ENCODE results near the gene DLD. TPM values are rescaled to one million over a fixed set of nuclear protein-coding genes. Genes with fewer than 3 reads are reported as not detected.
A peak's percentile ranks its signal among the peaks of the same experiment; 100 is the strongest.

Gene DLD
- total RNA-seq, 1 donor from 2014 or later = 59.8 TPM

DNA sequence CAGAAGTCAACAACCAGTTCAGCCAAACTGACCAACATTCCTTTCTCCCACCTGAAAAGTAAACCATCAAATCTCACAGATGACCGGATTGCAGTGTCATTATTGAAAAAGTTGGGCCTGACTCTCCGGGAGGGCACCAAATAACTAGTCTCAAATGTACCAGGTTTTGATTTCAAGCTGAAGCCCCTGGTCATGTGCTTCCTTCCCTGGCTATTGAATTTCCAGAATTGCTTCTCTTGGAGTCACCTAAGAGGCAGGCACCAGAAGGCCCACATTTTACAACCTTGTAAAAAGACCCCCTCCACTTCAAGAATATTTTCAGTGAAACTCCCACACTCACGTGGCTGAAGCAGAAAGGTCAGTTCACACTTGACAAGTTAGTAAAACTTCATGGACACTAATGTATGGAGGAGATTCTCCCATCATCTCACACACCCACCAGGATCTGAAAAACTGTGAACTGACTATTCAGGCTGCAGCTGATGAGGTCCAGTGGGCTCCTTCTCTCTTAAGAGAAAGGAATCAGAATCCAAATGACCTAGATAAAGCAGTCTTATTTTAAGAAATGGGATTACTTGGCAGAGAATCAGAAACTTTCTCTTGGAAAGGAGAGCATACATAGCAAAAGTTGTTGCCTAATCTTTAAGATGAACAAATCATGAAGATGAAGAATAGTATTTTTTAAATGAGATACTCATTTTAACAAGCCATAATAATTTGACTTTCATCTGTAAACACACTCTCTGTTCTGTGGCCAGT, 53.6 kb downstream of the DLD start:
- H3K9me3 Mint-ChIP-seq (ENCODE audit: unreplicated experiment) = no peaks in the 10 kb centered on the region
- peaks cover 81% of the 10 kb centered on the region for H3K4me1 Mint-ChIP-seq (ENCODE audit: unreplicated experiment)

DNA sequence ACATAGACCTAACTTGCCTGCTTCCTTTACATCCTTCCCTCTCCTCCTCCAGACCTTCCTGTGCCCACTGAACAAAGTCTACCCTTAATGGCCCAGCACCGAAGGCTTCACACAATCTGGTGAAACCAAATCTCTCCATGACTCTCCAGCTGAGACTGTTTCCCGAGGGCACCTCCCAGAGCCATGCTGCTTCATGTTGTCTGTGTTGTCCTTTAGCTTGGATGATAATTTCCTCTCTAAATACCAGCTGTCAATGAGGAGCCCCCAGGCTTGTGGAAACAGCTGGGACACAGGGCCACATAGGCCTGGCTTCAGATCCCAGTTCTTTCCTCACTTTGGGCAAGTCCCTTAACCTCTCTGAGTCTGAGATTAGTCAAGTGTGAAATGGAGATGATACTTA, 54.3 kb downstream of the DLD start:
- H3K27ac Mint-ChIP-seq (ENCODE audit: unreplicated experiment) = peak overlapping the region; percentile 86
- TF ChIP-seq, protein P1, sequence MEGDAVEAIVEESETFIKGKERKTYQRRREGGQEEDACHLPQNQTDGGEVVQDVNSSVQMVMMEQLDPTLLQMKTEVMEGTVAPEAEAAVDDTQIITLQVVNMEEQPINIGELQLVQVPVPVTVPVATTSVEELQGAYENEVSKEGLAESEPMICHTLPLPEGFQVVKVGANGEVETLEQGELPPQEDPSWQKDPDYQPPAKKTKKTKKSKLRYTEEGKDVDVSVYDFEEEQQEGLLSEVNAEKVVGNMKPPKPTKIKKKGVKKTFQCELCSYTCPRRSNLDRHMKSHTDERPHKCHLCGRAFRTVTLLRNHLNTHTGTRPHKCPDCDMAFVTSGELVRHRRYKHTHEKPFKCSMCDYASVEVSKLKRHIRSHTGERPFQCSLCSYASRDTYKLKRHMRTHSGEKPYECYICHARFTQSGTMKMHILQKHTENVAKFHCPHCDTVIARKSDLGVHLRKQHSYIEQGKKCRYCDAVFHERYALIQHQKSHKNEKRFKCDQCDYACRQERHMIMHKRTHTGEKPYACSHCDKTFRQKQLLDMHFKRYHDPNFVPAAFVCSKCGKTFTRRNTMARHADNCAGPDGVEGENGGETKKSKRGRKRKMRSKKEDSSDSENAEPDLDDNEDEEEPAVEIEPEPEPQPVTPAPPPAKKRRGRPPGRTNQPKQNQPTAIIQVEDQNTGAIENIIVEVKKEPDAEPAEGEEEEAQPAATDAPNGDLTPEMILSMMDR (IDR thresholded peaks at IDR 0.05) = no peak
- H3K36me3 Mint-ChIP-seq (ENCODE audit: unreplicated experiment) = peaks cover 88% of the 10 kb centered on the region
- DNase-seq (ENCODE audit: extremely low spot score, unreplicated experiment) = no peak
- H3K4me3 Mint-ChIP-seq (ENCODE audit: unreplicated experiment) = no peak overlapping the region
- peaks cover 81% of the 10 kb centered on the region for H3K4me1 Mint-ChIP-seq (ENCODE audit: unreplicated experiment)
- H3K27me3 Mint-ChIP-seq (ENCODE audit: unreplicated experiment) = no peaks in the 10 kb centered on the region
- no peaks in the 10 kb centered on the region for H3K9me3 Mint-ChIP-seq (ENCODE audit: unreplicated experiment)

More for the DNA sequence above, 53.6 kb downstream of the DLD start:
- TF ChIP-seq, protein P1 (IDR thresholded peaks at IDR 0.05) = no peak
- Mint-ChIP-seq H3K4me3 (ENCODE audit: unreplicated experiment) (no peak overlapping the region), H3K36me3 (ENCODE audit: unreplicated experiment) (peaks cover 89% of the 10 kb centered on the region), H3K27ac (ENCODE audit: unreplicated experiment) (peak overlapping the region; percentile 86), H3K27me3 (ENCODE audit: unreplicated experiment) (no peaks in the 10 kb centered on the region)
- no peak for DNase-seq (ENCODE audit: extremely low spot score, unreplicated experiment)

DNA sequence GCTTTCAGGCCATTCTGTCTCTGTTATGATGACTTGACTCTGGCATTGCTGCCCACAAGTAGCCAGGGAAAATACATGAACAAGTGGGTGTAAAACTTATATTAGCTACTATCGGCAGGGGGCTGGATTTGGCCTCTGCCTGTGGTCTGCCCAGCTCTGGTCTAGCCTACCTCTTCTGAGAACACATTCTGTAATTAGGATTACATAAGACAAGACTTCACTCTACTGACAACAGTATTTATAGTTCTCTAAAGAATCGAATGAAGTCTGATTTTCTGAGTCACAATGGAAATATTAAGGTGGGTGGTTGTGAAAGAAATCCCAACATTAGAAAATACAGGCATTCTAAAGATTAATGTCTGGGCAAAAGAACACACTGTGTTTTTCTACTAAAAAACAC, 55.5 kb downstream of the DLD start:
- no peaks in the 10 kb centered on the region for H3K9me3 Mint-ChIP-seq (ENCODE audit: unreplicated experiment)
- no peak for DNase-seq (ENCODE audit: extremely low spot score, unreplicated experiment)
- H3K4me1 Mint-ChIP-seq (ENCODE audit: unreplicated experiment) = peaks cover 84% of the 10 kb centered on the region
- TF ChIP-seq, protein P1 (IDR thresholded peaks at IDR 0.05) = no peak
- no peak overlapping the region for H3K4me3 Mint-ChIP-seq (ENCODE audit: unreplicated experiment)
- no peaks in the 10 kb centered on the region for H3K27me3 Mint-ChIP-seq (ENCODE audit: unreplicated experiment)
- H3K27ac Mint-ChIP-seq (ENCODE audit: unreplicated experiment) = peak overlapping the region; percentile 86
- peaks cover 90% of the 10 kb centered on the region for H3K36me3 Mint-ChIP-seq (ENCODE audit: unreplicated experiment)

DNA sequence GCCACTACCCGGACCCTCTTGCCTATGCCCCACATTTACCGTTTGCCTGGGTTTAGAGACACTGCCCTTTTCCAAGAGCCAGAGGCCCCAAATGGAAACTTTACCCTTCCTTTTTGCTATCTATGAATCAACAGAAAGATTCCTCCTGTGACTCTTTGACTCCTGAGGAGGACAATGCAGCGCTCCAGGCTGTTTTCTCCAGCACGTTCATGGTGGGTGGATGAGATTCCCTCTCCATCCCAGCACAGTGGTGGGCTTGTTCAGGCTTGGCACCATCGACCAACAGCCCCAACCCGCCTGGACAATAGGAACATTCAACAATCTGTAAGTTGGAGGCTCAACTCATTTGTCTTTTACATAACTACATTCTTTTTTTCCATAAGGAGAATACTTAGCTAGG, 55.9 kb downstream of the DLD start:
- Mint-ChIP-seq H3K27ac (ENCODE audit: unreplicated experiment) (peak overlapping the region; percentile 86), H3K27me3 (ENCODE audit: unreplicated experiment) (no peaks in the 10 kb centered on the region), H3K36me3 (ENCODE audit: unreplicated experiment) (peaks cover 92% of the 10 kb centered on the region), H3K4me1 (ENCODE audit: unreplicated experiment) (peaks cover 88% of the 10 kb centered on the region), H3K9me3 (ENCODE audit: unreplicated experiment) (no peaks in the 10 kb centered on the region), H3K4me3 (ENCODE audit: unreplicated experiment) (peak overlapping the region; percentile 4)
- TF ChIP-seq, protein P1 (IDR thresholded peaks at IDR 0.05) = no peak
- DNase-seq (ENCODE audit: extremely low spot score, unreplicated experiment) = no peak

DNA sequence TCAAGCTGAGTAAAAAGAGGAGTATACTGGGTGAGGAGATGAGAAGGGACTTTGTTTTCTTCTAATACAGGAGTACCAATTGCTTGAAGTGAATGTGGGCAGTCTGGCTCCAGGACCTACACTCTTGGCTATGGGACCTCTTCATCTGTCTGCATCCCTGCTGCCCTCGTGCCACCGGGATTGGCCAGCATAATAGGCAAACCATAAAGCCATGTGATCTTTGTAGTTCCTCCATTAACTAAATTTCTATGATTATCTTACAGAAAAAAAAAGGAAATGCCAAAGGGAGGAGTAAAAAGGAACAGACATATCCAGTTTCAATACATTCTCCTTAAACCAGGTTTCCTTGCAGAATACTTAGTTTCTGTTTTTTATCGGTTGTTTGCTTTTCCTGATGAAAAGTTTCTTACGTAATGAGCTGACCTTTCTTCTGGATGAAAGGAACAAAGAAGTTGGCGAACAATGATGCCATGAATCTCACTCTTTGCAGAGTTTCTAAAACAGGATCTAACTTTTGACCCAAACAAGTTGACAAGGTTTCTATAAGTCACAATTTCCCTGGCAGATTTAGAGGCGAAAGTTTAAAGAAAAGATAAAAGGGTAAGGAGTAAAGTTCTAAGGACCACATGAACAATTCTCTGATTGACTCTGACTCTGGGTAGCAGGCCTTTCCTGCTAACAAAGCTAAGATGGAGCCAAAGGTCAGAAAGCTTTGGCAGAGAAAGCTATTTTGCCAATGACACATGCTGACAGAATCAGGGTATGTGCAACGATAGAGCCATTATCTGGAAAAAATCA, 57.9 kb downstream of the DLD start:
- H3K36me3 Mint-ChIP-seq (ENCODE audit: unreplicated experiment) = peaks cover 88% of the 10 kb centered on the region
- peak overlapping the region; percentile 48 for H3K4me3 Mint-ChIP-seq (ENCODE audit: unreplicated experiment)
- TF ChIP-seq, protein P1 (IDR thresholded peaks at IDR 0.05) = no peak
- H3K9me3 Mint-ChIP-seq (ENCODE audit: unreplicated experiment) = no peaks in the 10 kb centered on the region
- DNase-seq (ENCODE audit: extremely low spot score, unreplicated experiment) = no peak
- peak overlapping the region; percentile 86 for H3K27ac Mint-ChIP-seq (ENCODE audit: unreplicated experiment)
- no peaks in the 10 kb centered on the region for H3K27me3 Mint-ChIP-seq (ENCODE audit: unreplicated experiment)
- H3K4me1 Mint-ChIP-seq (ENCODE audit: unreplicated experiment) = peaks cover 99% of the 10 kb centered on the region
